MM.1S (cell line): Measurements from ENCODE around the gene HPCA.

Source experiments
- CTCF ChIP-seq: fragments of 300-600 bp; sonication (generic); IDR thresholded peaks from 2 replicates; pipeline ENCODE4 v1.5.1; 2016; ENCODE audit warnings: antibody characterized with exemption, low read length, mixed read lengths
- EZH2phosphoT487 ChIP-seq: fragments of 300-600 bp; sonication (generic); IDR thresholded peaks from 2 replicates; pipeline ENCODE4 v1.6.1; 2018; ENCODE audit warnings: antibody characterized with exemption, low read length

- no peak for TF ChIP-seq CTCF
- no peak for TF ChIP-seq EZH2phosphoT487
These were observed 50.8 kb downstream of the HPCA start for GRCh38 chr1:32937061-32937460.
